PC-3 (cell line): ENCODE results near the gene CYP27B1. TPM values are rescaled to one million over a fixed set of nuclear protein-coding genes. Genes with fewer than 3 reads are reported as not detected.

Experiments used
- ATAC-seq: fragments of 200-7000 bp; cut with Tn5 transposase; 2 replicates; pipeline ENCODE4 v1.9.1; 2020; ENCODE audit warnings: mild to moderate bottlenecking, moderate library complexity
- BruUV-seq: library from RNA; stranded (reverse); fragments of 400-500 nt; replicated peaks from 2 replicates; lab custom pipeline; 2021; lab: Mats Ljungman, UMichigan
- CTCF ChIA-PET: fragments of 300-600 bp; sonication (Branson Sonifier 250); formaldehyde crosslinking; loops from one replicate; lab custom pipeline; 2022; ENCODE audit warnings: antibody characterized with exemption; lab: Charles Lee
- POLR2A ChIA-PET: fragments of 300-600 bp; sonication (Branson Sonifier 250); formaldehyde crosslinking; loops from one replicate; lab custom pipeline; 2022; ENCODE audit warnings: antibody characterized with exemption; ENCODE audit not compliant: unreplicated experiment; lab: Charles Lee
- DNase-seq: peaks from one replicate; pipeline ENCODE4 v3.0.0-alpha.2; 2015
- H2AFZ ChIP-seq: fragments of 300-600 bp; sonication (generic); 2 replicates; pipeline ENCODE4 v1.6.0; 2016; ENCODE audit warnings: antibody characterized with exemption, low read length
- H3F3A ChIP-seq: fragments of 300-600 bp; sonication (generic); one replicate; pipeline ENCODE4 v1.6.0; 2017; ENCODE audit warnings: antibody characterized with exemption, low read length, control low read depth, mild to moderate bottlenecking; ENCODE audit not compliant: unreplicated experiment
- H3K27ac ChIP-seq: fragments of 300-600 bp; sonication (generic); 2 replicates; pipeline ENCODE4 v1.5.1; 2016; ENCODE audit warnings: mild to moderate bottlenecking, low read length
- H3K27me3 ChIP-seq: fragments of 300-600 bp; sonication (generic); 2 replicates; pipeline ENCODE4 v1.6.1; 2016; ENCODE audit warnings: low read length, mixed read lengths
- H3K36me3 ChIP-seq: fragments of 300-600 bp; sonication (generic); 2 replicates; pipeline ENCODE4 v1.6.1; 2016; ENCODE audit warnings: low read depth, mixed run types, low read length, mixed read lengths
- H3K4me1 ChIP-seq: fragments of 300-600 bp; sonication (generic); 2 replicates; pipeline ENCODE4 v1.5.1; 2016; ENCODE audit warnings: low read length; ENCODE audit not compliant: insufficient read depth
- H3K4me2 ChIP-seq: fragments of 300-600 bp; sonication (generic); 2 replicates; pipeline ENCODE4 v1.6.0; 2016; ENCODE audit warnings: low read length
- H3K4me3 ChIP-seq: fragments of 300-600 bp; sonication (generic); 2 replicates; pipeline ENCODE4 v1.5.1; 2016; ENCODE audit warnings: mild to moderate bottlenecking, low read length, mixed read lengths
- H3K79me2 ChIP-seq: fragments of 300-600 bp; sonication (generic); 2 replicates; pipeline ENCODE4 v1.6.1; 2017; ENCODE audit warnings: low read length, mixed read lengths
- H3K9ac ChIP-seq: fragments of 300-600 bp; sonication (generic); 2 replicates; pipeline ENCODE4 v1.6.0; 2016; ENCODE audit warnings: mild to moderate bottlenecking, low read length
- H3K9me2 ChIP-seq: fragments of 300-600 bp; sonication (generic); replicated peaks from 2 replicates; pipeline ENCODE4 v1.6.1; 2016; ENCODE audit warnings: mixed run types, low read length, mixed read lengths
- H3K9me3 ChIP-seq: fragments of 300-600 bp; sonication (generic); 2 replicates; pipeline ENCODE4 v1.6.1; 2016; ENCODE audit warnings: low read length, mixed read lengths
- H4K20me1 ChIP-seq: fragments of 300-600 bp; sonication (generic); 2 replicates; pipeline ENCODE4 v1.6.1; 2016; ENCODE audit warnings: low read length, mixed read lengths
- EZH2 ChIP-seq: fragments of 300-600 bp; sonication (generic); IDR thresholded peaks from one replicate; pipeline ENCODE4 v1.6.1; 2017; ENCODE audit warnings: antibody characterized with exemption, mild to moderate bottlenecking, low read length; ENCODE audit not compliant: unreplicated experiment
- EZH2phosphoT487 ChIP-seq: fragments of 300-600 bp; sonication (generic); IDR thresholded peaks from 2 replicates; pipeline ENCODE4 v1.6.1; 2018; ENCODE audit warnings: mild to moderate bottlenecking, antibody characterized with exemption, low read length, borderline replicate concordance
- intact Hi-C: fragments of 100-400 bp; cut with micrococcal nuclease; formaldehyde crosslinking; loops from 2 replicates; pipeline ENCODE4 v1.9.0; 2023
- total RNA-seq: library from RNA; depleted of rRNA; stranded (reverse); fragments of >200 nt; gene quantifications from 2 replicates; pipeline ENCODE4 v1.2.3, GENCODE V29; 2014
- TF ChIP-seq, protein P1 (sequence below): fragments of 300-600 bp; sonication (generic); conservative IDR thresholded peaks from 2 replicates; pipeline ENCODE4 v1.5.1; 2017; ENCODE audit warnings: antibody characterized with exemption, low read depth, mild to moderate bottlenecking, low read length

CYP27B1 gene
- total RNA-seq, 1 experiment from 2014 or later: 8.1 TPM

DNA sequence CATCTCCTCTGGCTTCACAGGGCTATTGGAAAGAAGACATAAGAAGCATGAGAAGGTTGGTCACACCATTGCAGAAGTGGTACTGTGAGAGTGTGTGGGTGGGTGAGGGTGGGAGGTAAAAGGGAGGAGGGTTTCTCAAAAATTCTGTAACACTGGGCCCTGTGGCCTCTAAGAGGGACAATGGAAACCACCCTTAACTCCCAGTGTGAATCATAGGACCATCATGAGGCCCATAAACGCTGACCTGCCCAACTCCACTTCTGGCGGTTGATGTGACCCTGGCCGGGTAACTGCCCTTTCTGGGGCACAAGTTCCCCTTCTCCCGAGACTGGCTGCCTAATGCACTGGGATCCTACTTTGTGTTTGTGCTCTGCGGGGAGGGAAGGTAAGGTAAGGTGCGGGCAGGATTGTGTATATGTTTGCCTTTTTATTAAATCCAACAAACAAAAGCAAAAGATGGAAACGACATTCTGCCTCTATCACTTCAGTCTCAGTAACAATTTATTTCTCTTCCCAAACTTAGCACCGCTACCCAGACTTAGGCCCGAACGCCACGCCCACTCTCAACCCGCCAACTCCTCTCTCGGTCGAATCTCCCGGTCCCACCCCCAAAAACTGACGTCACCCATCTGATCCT lies 4.5 kb upstream of the CYP27B1 start:
- Histone ChIP-seq H3K27ac (peak overlapping the region; percentile 86), H3K9ac (peak overlapping the region; percentile 96), H3K27me3 (no peaks in the 10 kb centered on the region), H3K4me3 (peak overlapping the region; percentile 84), H3K79me2 (peaks cover 28% of the 10 kb centered on the region), H3K4me2 (peak overlapping the region; percentile 96), H3K9me3 (no peaks in the 10 kb centered on the region), H3K9me2 (no peaks in the 10 kb centered on the region), H3F3A (no peaks in the 10 kb centered on the region), H3K36me3 (peaks cover 18% of the 10 kb centered on the region), H2AFZ (peak overlapping the region; percentile 94), H4K20me1 (no peaks in the 10 kb centered on the region), H3K4me1 (peaks cover 26% of the 10 kb centered on the region)
- ChIA-PET CTCF (no interaction called here), POLR2A (interaction anchor here (0.7 kb wide), 1 partner anchor 997 kb away, joined by 18 read pairs; no protein-coding TSS in a partner anchor)
- DNase-seq (peak; percentile 90), ATAC-seq (peak; percentile 68)
- TSS peak; percentile 73 for BruUV-seq
- intact Hi-C loops: no loop called here
- TF ChIP-seq EZH2 (no peak), EZH2phosphoT487 (no peak)
- TF ChIP-seq, protein P1, sequence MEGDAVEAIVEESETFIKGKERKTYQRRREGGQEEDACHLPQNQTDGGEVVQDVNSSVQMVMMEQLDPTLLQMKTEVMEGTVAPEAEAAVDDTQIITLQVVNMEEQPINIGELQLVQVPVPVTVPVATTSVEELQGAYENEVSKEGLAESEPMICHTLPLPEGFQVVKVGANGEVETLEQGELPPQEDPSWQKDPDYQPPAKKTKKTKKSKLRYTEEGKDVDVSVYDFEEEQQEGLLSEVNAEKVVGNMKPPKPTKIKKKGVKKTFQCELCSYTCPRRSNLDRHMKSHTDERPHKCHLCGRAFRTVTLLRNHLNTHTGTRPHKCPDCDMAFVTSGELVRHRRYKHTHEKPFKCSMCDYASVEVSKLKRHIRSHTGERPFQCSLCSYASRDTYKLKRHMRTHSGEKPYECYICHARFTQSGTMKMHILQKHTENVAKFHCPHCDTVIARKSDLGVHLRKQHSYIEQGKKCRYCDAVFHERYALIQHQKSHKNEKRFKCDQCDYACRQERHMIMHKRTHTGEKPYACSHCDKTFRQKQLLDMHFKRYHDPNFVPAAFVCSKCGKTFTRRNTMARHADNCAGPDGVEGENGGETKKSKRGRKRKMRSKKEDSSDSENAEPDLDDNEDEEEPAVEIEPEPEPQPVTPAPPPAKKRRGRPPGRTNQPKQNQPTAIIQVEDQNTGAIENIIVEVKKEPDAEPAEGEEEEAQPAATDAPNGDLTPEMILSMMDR: no peak

DNA sequence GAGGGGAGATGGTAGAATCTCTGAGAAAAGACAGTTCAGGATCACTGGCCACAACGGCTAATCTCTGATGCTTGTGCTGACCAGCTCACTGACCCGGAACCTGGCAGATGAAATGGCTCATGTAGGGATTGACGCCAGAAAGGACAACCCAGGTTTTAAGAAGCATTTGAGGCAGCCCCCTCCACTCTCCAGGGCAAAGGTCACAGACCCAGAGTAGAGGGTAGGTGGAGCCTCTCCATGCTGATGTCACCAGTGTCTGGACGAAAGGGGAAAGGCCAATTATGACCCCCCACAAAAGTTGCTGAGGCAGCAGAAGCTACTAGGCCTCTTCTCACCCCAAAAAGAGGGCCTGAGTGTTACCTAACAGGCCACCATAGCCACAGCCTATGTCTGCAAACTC lies 3.9 kb upstream of the CYP27B1 start:
- Histone ChIP-seq H3K4me3 (peak overlapping the region; percentile 84; the same call in 1 of the 2 replicates), H3K27ac (no peak overlapping the region), H3K36me3 (peaks cover 18% of the 10 kb centered on the region), H4K20me1 (no peaks in the 10 kb centered on the region), H2AFZ (no peak overlapping the region), H3K9me2 (no peaks in the 10 kb centered on the region), H3K9me3 (no peaks in the 10 kb centered on the region), H3K4me2 (peak overlapping the region; percentile 96), H3K4me1 (peaks cover 32% of the 10 kb centered on the region), H3K79me2 (peaks cover 28% of the 10 kb centered on the region), H3K9ac (peak overlapping the region; percentile 96; the same call in 1 of the 2 replicates), H3K27me3 (no peaks in the 10 kb centered on the region), H3F3A (no peaks in the 10 kb centered on the region)
- POLR2A ChIA-PET: interaction anchor here (0.7 kb wide), 1 partner anchor 997 kb away, joined by 18 read pairs; no protein-coding TSS in a partner anchor
- no peak for DNase-seq
- TF ChIP-seq EZH2: no peak
- TF ChIP-seq, protein P1: no peak
- ATAC-seq: no peak
- BruUV-seq: no TSS peak
- intact Hi-C loops: no loop called here
- CTCF ChIA-PET: no interaction called here

DNA sequence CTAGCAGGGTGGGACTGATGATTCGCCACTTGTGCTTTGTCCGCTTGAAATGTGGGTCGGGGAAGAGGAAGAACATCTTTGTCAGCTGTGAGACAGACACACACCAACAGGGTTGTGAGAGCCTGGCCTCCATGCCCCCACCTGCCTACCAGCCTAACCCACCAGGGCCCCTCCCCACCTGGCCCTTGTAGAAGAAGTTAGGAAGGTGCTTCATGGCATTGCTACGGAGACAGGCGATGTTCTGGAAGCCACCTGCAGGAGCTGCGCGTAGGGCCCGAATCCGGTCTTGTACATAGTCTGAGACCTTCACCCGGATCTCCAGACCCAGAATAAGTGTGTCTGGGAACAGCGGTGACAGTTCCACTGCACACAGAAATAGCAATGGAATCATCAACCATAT lies 2.7 kb upstream of the CYP27B1 start:
- no peak for TF ChIP-seq EZH2phosphoT487
- TF ChIP-seq, protein P1: no peak
- no peak for TF ChIP-seq EZH2
- BruUV-seq: no TSS peak
- no peak overlapping the region for H2AFZ ChIP-seq
- peaks cover 43% of the 10 kb centered on the region for H3K4me1 ChIP-seq
- H3K27me3 ChIP-seq: no peaks in the 10 kb centered on the region
- H3K79me2 ChIP-seq: peaks cover 28% of the 10 kb centered on the region
- no peak overlapping the region for H3K4me2 ChIP-seq
- H4K20me1 ChIP-seq: no peaks in the 10 kb centered on the region
- intact Hi-C loops: no loop called here
- no peaks in the 10 kb centered on the region for H3F3A ChIP-seq
- ATAC-seq: no peak
- H3K27ac ChIP-seq: no peak overlapping the region
- no peaks in the 10 kb centered on the region for H3K9me2 ChIP-seq
- ChIA-PET POLR2A (no interaction called here), CTCF (no interaction called here)
- no peak for DNase-seq
- peaks cover 18% of the 10 kb centered on the region for H3K36me3 ChIP-seq
- no peak overlapping the region for H3K4me3 ChIP-seq
- no peak overlapping the region for H3K9ac ChIP-seq
- no peaks in the 10 kb centered on the region for H3K9me3 ChIP-seq
